Measurements from ENCODE around the gene CALCB.

CALCB gene

DNA sequence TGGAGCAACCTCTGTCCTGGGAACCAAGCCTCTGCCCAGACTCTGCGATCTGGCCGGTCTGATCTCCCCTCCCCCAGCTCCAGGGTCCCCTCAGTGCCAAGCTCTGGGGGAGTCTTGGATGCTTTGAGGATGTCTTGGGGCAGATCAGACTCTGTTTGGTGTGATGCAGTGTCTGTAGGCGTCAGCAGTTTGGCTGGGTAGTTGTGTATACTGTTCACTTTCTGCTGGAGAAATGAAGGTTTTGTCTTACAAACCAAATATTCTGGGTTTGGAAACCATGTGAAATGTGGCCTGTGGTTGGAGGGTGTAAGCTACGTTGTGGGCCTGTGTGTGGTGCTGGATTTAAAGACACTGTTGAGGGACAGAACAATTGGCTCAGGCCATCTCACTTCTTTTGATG lies 46.0 kb downstream of the CALCB start:
- no peak for DNase-seq

DNA sequence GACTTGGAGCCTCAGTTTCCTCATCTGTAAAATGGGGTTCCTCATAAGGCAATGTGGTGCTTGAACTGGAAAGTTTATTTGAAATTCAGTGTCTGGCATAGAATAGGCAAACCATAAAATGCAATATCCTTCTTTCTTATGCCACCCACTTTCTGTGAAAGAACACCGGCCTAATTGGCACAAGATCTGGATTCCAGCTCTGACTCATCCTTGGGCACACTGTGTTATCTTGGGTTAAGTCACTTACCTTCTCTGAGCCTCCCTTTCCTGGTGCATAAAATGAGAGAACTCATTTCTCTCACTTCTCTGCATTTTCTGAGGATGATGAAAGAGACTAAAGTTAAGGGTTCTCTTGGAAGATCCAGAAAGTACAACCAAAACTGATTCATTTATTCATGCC lies 46.4 kb downstream of the CALCB start:
- DNase-seq = no peak

DNA sequence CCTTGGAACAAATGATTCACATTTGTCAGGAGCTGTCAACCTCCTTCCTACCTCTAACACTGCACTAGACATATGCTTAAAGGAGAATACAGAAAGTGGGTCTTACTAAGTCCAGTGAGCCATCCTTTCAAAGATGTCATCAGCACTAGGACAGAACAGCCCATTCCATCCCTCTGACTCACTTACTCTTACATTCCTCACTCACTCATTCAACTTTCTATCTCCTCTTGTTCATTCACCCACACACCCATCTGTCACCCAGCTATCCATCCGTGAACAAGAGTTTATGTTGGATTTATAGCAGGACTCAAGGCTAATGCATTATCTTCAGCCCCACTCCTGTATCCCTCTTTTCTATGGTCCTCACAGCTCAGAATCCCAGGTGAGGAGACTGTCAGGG lies 50.5 kb downstream of the CALCB start:
- DNase-seq = no peak

- no peak for DNase-seq
These were observed 51.1 kb downstream of the CALCB start for GRCh38 chr11:15124528-15124927.

GRCh38 chr11:15127341-15127740 lies 53.9 kb downstream of the CALCB start:
- no peak for DNase-seq
